Erythroblast (primary cell): ENCODE measurements around the gene NBEAL2.

Experiments used
- DNase-seq, 2 experiments: peaks; one replicate each; lab custom pipeline; 2025; lab: John Stamatoyannopoulos, UW
- GATA1 ChIP-seq: IDR thresholded peaks from 2 replicates; pipeline ENCODE4 v1.6.1; 2011; ENCODE audit warnings: low read depth, mild to moderate bottlenecking, control low read depth, low read length, moderate library complexity
- POLR2A ChIP-seq: IDR thresholded peaks from 2 replicates; pipeline ENCODE4 v1.6.1; 2011; ENCODE audit warnings: mild to moderate bottlenecking, low read length

Gene NBEAL2

DNA sequence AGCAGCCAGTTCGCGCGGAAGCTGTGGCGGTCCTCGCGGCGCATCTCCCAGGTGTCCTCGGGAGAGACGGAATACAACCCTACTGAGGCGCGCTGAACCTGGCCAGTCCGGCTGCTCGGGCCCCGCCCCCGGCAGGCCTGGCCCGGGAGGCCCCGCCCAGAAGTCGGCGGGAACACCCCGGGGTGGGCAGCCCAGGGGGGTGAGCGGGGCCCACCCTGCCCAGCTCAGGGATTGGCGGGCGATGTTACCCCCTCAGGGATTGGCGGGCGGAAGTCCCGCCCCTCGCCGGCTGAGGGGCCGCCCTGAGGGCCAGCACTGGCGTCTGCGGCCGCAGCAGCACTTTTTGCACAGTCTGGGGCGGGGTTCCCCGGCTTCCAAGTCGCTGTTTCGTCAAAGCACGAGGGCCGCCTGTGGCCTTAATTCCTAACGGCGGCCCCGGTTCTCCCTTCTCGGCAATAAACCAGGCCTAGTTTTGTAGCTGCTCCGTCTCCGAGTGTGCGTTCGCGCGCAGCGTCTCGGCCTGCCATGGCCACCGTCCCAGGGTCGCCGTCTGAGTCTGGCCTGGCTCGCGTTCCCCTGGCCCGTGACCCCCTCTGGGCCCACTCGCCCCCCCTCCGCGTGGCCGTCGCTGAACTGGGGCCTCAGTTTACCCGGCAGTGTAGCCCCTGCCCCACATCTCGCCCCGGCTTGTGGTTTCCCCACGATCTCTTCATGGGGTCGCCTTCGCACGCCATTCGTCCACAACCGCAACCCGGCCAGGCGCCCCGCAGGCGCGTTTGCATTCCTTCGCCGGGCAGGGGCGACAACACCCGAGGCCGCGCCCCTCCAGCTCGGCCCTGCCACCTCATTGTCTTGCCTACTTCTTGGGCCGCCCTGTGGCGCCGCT is 30.0 kb downstream of the NBEAL2 start:
- TF ChIP-seq GATA1: no peak
- TF ChIP-seq POLR2A: peak; percentile 75
- peak; percentile 96 to 97 for DNase-seq

DNA sequence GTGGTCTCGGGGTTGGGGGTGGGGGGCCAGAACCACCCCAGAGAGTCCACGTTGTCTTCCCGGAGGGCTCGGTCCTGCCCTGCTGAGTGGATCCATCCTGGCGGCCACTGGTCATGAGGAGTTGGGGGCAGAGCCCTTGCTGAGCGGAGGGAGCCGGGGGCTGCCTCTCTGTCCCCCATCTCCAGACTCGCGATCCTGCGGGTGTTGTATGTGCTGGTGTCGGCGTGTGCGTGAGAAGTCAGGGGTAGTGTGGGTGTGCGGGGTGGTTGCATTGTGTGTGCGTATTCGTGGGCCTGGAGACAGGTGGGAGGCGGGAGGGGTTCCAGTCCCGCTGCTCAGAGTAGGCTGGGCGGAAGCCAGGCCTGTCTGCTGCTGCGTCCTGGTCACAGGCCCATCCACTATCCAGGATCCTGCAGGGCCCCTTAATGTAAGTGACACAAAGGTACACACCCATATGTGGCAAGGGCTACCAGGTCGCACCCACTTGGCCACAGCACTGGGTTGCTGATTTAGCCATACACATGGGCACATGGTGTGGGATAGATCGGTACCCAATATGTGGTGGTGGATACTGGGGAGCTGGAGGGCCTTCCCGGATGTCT is 30.7 kb downstream of the NBEAL2 start:
- no peak for TF ChIP-seq GATA1
- no peak for TF ChIP-seq POLR2A
- no peak for DNase-seq

DNA sequence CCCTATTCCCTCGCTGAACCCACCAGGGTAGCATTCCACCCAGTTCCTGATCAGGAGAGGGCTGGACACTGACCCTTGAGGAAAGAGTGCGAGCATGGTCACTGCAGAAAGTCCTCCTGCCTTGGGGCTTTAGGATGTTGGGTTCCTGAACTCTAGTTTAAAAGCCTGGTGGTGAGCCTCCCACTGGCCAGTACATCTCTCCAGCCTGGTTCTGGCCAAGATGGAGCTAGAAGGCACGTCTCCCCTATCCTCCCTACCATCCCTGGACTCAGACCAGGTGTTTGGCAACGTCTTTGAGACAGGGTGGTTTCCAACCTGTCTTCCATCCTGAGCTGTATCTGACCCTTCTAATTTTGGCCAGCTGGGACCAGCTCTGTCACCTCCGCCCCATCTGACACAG is 31.4 kb downstream of the NBEAL2 start:
- TF ChIP-seq POLR2A (no peak), GATA1 (no peak)
- DNase-seq: no peak

DNA sequence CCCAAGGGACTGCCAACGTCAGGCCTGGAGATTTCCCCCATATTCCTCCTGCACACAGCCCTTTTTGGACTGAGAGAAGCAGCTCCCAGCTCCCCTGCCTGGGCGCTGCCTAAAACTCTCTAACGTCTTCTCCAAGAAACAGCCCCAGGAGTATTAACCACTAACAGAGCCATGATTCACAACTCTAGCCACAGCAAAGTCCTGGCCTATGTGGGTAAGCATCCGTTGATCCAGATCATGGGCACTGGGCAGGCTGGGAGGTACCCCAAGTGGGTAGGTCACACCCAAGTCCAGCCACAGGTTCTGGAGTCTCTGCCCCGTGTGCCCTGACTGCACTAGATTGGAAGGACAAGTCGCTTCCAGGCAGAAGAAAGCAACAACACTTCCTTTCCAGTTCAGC is 31.9 kb downstream of the NBEAL2 start:
- DNase-seq: no peak
- no peak for TF ChIP-seq GATA1
- no peak for TF ChIP-seq POLR2A

DNA sequence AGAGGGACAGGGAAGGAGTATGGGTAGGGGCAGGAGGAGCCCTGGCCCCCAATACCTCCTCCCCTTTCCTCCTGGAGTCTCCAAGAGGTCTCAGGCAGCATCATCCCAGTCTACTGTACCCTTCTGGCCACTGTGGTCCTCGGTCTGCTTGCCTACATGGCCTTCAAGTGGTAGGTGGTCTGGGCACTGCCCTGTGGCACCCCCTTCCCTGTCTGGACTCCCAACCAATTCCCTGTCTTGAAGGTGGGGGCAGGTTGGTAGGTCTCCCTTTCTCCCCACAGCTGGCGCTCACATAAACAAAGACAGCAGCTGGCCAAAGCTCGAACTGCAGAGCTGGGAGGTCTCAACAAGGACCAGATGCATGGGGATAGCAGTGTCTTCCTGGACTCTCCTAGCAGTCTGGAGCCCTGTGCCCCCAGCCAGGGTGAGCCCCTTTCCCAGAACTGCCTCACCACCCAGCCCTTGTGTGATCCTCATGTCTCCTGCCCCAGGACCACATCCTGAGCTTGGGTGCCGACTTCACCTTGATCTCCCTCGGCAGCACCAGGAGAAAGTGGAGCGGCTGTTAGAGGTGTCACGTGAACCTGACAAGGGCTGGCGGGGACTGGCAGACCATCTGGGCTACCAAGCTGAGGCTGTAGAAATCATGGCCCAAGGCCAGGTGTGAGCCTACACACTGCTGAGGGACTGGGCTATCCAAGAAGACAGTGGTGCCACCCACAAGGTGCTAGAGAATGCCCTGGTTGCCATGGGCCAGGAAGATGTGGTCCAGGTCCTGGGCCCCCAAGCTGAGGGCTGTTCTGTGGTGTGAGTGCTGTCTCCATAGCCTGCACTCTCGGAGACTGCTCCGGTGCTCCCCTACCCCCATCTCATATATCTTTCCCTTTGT is 33.1 kb downstream of the NBEAL2 start:
- DNase-seq: no peak
- TF ChIP-seq GATA1: no peak
- TF ChIP-seq POLR2A: no peak

DNA sequence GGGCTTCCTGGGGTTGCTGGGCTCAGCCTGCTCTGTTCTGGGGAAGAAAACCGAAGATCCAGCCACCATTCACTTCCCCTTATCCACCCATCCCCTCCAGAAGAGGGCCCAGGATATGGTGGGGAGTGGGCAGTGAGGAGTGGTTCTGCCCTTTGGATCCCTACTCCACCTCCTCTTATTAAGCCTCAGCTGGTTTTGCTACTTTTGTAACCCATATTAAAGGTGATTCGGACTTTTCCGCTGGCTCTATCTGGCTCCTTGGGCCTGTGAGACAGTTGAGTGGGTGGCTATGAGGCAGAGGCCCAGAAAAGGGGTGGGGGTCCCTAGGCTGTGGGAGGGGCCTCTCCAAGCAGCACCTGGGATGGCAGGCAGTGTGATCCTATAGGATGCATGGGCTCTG is 33.8 kb downstream of the NBEAL2 start:
- no peak for DNase-seq
- no peak for TF ChIP-seq POLR2A
- TF ChIP-seq GATA1: no peak

DNA sequence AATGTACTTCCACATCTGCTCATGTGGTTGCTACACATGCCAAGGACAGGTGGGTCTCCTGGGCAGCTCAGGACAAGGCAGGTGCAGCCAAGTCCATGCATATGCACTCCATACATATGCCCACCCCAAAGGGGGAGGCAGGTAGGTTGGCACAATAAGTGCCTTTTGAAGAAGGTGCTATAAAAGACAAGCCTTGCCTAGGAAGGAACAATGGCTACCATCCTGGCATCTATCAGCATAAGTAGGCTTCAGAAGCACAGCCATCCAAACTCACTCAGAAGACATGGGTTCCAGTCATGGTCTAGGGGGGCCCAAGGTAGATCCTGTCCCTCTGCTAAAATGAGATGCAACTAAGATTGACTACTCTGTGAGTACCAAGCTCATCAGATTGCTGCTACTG is 34.6 kb downstream of the NBEAL2 start:
- TF ChIP-seq POLR2A (no peak), GATA1 (no peak)

DNA sequence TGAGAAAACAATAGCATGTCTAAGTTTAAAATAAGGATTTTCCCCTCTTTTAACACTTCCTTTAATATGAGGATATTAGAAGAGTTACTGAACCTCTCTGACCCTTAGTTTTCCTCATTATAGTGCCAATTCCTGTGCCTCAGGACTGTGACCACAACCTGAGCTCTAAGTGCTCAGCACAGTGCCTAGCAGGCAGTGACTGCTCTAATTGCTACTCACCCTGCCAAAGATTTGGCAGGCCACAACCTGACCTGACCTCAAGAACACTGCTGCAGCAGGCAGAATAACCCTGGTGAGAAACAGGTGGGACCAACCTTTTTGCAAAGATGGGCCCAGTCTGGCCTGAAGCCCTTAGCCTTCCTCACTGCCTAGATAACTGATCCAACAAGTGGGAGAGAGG is 35.7 kb downstream of the NBEAL2 start:
- no peak for TF ChIP-seq POLR2A
- TF ChIP-seq GATA1: no peak

More for the DNA sequence above, 34.6 kb downstream of the NBEAL2 start:
- no peak for DNase-seq

DNA sequence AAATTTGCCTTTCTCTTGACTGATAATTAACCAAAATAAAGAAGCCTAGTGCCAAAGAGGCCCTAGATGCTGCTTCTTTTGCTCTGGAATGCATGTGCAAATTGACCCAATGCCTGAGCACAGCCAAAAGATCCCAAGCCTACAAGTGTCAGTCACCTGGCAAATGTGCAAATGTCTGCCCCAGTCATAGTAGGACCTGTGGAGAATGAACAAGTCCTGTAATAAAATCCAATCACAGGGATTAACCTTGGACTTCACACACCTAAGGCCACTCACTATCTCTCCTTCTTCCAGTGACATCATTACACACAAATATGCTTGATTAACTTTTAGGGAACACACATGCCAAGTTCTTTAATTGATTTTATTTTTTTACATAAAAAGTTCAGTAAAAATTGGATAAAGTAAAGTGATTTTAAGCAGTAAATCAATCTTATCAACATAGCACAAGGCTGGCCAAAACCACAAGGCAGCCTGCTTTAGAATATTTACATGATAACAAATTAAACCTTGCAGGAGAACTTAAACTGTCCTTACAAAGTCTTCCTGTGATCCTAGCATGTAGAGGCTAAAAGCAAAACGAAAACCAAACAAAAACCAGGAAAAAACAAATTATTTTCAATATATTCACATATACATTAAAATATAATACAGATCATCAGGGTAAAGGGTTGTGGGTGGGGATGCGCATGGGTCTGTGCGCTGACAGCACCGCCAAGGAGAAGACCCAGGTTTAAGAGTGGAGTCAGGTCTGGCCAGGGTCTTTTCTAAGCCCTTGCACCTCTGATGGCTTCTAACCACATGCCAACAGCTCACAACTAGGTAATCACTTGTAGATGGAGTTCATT is 36.8 kb downstream of the NBEAL2 start:
- DNase-seq: no peak
- TF ChIP-seq POLR2A: no peak

More for the DNA sequence above, 35.7 kb downstream of the NBEAL2 start:
- no peak for DNase-seq

DNA sequence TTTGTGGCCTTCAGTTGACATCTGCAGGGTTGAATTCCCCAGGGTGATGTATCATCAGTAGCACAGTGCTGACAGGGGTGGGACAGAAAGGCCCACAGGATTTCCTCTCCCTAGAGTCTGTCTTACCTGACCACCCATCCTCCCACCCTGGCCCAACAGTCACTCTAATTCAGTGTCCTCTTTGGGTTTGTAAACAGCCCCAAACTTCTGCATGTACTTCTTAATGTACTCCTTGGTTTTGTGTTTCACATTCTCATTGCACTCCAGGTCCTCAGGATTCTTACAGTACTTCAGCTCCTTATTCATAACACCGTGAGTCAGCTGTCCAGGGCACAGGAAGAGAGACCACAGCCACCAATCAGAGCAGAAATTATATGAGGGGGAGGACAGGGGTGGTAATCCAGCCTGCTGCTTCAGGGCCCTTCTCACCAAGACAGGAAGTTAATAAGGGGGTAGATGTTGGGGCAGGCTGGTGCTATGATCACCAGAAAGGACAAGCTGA is 37.5 kb downstream of the NBEAL2 start:
- no peak for DNase-seq
- TF ChIP-seq GATA1: no peak
- no peak for TF ChIP-seq POLR2A

DNA sequence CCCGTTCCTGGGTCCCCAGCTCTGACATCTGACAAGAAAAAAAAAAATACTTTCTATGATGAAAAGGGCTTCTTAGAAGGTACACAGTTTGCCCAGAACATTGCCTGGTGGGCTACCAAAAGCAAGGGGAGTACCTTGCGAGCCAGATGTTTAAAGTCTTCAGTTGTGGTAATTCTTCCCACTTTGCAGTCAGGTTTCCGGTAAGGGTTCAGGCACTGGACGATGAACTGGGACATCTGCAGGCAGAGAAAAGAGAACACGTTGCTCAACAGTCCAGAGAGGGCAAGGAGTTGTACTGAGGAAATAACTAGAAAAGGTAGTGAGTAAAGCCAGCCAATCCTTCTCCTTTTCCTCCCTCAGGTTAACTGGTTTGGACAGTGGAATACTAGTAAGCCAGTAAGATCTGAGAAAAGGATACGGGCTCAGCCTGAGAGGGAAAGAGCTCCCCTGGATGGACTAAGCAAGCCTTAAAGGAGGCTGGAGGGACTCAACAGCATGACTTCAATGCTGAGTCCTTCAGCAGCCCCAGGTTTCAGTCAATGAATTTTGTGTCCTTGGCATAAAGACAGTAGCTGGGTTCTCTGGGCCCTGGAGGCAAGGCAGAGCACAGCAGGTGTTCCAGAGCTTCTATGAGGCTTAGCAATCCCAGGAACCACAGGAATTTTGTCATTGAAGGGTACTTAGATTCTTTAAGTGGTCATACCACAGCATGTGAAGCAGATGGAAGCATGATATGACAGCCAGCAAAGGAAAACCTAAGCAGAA is 38.2 kb downstream of the NBEAL2 start:
- TF ChIP-seq GATA1 (no peak), POLR2A (no peak)
- DNase-seq: no peak

DNA sequence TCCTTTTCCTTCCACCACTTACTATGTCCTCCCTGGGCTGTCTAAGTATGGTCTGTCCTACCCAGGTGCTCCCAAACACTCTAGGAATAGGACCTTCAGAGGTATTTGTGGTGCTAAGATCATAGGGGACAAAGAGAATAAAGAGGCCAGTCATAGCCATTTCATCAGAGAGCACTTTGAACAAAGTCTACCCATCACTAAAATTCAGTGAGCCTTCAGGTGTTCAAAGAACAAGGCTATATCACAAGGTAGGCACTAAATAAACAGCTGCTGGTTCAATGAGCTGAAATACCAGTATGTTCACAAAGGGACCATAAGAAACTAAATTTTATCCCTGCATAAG is 38.8 kb downstream of the NBEAL2 start:
- no peak for DNase-seq
- TF ChIP-seq POLR2A (no peak), GATA1 (no peak)
